ENCODE data around the gene FBXL7.

FBXL7 gene

GRCh38 chr5:15980835-15981234, 480.9 kb downstream of the FBXL7 start:
- no peak for TF ChIP-seq CTCF (IDR thresholded peaks at IDR 0.05; ENCODE audit: borderline replicate concordance, control extremely low read depth, extremely low read depth, insufficient read depth, missing control alignments)
- in situ Hi-C loops (cut with MboI; ENCODE audit: low sequenced_read_pairs, unreplicated experiment) = no loop called here
- DNase-seq (ENCODE audit: low spot score) = no peak

- no peak for DNase-seq (ENCODE audit: low spot score)
- no peak for TF ChIP-seq CTCF (IDR thresholded peaks at IDR 0.05; ENCODE audit: borderline replicate concordance, control extremely low read depth, extremely low read depth, insufficient read depth, missing control alignments)
- in situ Hi-C loops (cut with MboI; ENCODE audit: low sequenced_read_pairs, unreplicated experiment) = no loop called here
Measured at GRCh38 chr5:15983392-15983791, 483.4 kb downstream of the FBXL7 start.
